ENCODE results near the gene RSPH3. TPM values are rescaled to one million over a fixed set of nuclear protein-coding genes. Genes with fewer than 3 reads are reported as not detected.
"Not testable (repeated sequence)": the region's sequence is repeated elsewhere in the genome, so short reads cannot be mapped to it uniquely, and the experiment has no call there.

RSPH3 gene
- total and polyA plus RNA-seq, 2 donors = 1.9 to 3.6 TPM

DNA sequence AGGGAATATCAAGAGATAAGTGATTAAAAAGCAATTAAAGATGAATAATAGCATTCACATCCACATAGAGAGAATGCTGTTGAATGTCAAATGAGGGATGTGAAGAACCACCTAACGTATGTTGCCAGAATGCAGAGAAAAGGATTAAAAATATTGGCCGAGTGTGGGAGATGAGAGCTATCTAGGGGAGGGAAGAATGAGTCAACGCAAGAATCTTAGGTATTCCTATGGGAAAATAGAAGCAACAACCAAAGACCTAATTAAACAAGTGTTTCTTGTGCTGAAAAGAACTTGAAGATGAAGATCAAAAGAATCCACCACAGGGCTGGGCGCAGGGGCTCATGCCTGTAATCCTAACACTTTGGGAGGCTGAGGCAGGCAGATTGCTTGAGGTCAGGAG lies 12.2 kb upstream of the RSPH3 start:
- Histone ChIP-seq H3K4me3 (ENCODE audit: low read length in 2 of 2) (no peak overlapping the region), H3K4me1 (ENCODE audit: control insufficient read depth in 2 of 2, insufficient read depth in 2 of 2, low read length in 2 of 2) (peaks cover 0 to 5% of the 10 kb centered on the region in 2 donors), H3K36me3 (ENCODE audit: control insufficient read depth in 2 of 2, insufficient read depth in 2 of 2, low read length in 1 of 2) (no peaks in the 10 kb centered on the region), H3K27me3 (ENCODE audit: control insufficient read depth in 2 of 2, insufficient read depth in 1 of 2, low read length in 1 of 2) (no peaks in the 10 kb centered on the region), H3K9me3 (ENCODE audit: control insufficient read depth in 2 of 2, insufficient read depth in 1 of 2, low read length in 1 of 2) (peaks cover 0 to 7% of the 10 kb centered on the region in 2 donors), H3K27ac (ENCODE audit: low read depth in 1 of 2, low read length in 1 of 2) (no peak overlapping the region)
- WGBS = over 99% methylated on average over 4 of the region's 4 CpGs
- no peak for DNase-seq (ENCODE audit: low read depth in 6 of 9, low spot score in 9 of 9)

DNA sequence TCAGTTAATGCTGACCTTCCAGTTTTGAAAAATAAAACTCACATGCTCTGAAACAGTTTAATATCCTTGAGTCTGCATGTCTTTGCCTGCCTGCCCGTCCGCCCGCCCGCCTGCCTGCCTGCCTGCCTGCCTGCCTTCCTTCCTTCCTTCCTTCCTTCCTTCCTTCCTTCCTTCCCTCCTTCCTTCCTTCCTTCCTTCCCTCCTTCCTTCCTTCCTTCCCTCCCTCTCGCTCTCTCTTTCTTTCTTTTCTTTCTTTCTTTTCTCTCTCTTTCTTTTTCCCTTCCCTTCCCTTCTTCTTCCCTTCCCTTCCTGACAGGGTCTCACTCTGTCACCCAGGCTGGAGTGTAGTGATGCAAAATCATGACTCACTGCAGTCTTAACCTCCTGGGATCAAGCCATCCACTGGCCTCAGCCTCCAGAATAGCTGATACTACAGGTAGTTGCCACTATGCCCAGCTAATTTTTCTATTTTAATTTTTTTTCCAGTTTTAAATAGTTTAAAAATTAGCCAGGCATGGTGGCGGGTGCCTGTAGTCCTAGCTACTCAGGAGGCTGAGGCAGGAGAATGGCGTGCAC lies 10.1 kb upstream of the RSPH3 start:
- H3K9me3 ChIP-seq (ENCODE audit: control insufficient read depth in 2 of 2, insufficient read depth in 1 of 2, low read length in 1 of 2); DNase-seq (ENCODE audit: low read depth in 6 of 9, low spot score in 9 of 9); H3K36me3 ChIP-seq (ENCODE audit: control insufficient read depth in 2 of 2, insufficient read depth in 2 of 2, low read length in 1 of 2); H3K27me3 ChIP-seq (ENCODE audit: control insufficient read depth in 2 of 2, insufficient read depth in 1 of 2, low read length in 1 of 2); H3K4me1 ChIP-seq (ENCODE audit: control insufficient read depth in 2 of 2, insufficient read depth in 2 of 2, low read length in 2 of 2); H3K27ac ChIP-seq (ENCODE audit: low read depth in 1 of 2, low read length in 1 of 2); H3K4me3 ChIP-seq (ENCODE audit: low read length in 2 of 2): not testable (repeated sequence)
- WGBS = 82% methylated on average over 7 of the region's 7 CpGs

DNA sequence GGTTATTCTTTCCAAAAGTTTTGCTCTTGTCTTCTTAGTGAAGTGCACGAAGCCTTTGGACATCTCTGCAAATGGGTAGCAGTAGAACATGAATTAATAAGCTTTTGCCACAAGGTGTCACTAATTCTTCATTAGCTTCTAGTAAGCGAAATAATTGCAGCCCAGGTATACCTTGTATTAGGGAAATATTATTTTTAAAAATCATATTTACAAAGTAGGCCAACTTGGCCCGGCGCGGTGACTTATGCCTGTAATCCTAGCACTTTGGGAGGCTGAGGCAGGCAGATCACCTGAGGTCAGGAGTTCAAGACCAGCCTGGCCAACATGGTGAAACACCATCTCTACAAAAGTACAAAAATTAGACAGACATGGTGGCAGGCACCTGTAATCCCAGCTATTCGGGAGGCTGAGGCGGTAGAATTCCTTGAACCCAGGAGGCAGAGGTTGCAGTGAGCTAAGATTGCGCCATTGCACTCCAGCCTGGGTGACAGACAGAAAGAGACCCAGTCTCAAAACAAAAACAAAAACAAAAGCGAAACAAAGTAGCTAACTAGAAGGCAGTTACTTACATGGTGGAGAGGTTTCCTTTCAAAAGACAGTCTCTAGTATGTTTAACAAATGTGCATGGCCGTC lies 8.8 kb upstream of the RSPH3 start:
- Histone ChIP-seq H3K9me3 (ENCODE audit: control insufficient read depth in 2 of 2, insufficient read depth in 1 of 2, low read length in 1 of 2) (no peaks in the 10 kb centered on the region), H3K27ac (ENCODE audit: low read depth in 1 of 2, low read length in 1 of 2) (no peak overlapping the region), H3K4me1 (ENCODE audit: control insufficient read depth in 2 of 2, insufficient read depth in 2 of 2, low read length in 2 of 2) (peaks cover 0 to 5% of the 10 kb centered on the region in 2 donors), H3K4me3 (ENCODE audit: low read length in 2 of 2) (no peak overlapping the region), H3K36me3 (ENCODE audit: control insufficient read depth in 2 of 2, insufficient read depth in 2 of 2, low read length in 1 of 2) (no peaks in the 10 kb centered on the region), H3K27me3 (ENCODE audit: control insufficient read depth in 2 of 2, insufficient read depth in 1 of 2, low read length in 1 of 2) (no peaks in the 10 kb centered on the region)
- WGBS = 81% methylated on average over 10 of the region's 10 CpGs
- peak in 7 of 9 donors; percentile 17 to 68 (median 35) for DNase-seq (ENCODE audit: low read depth in 6 of 9, low spot score in 9 of 9)

GRCh38 chr6:159007510-159007909 lies 7.5 kb upstream of the RSPH3 start:
- H3K4me1 ChIP-seq (ENCODE audit: control insufficient read depth in 2 of 2, insufficient read depth in 2 of 2, low read length in 2 of 2) = peaks cover 0 to 5% of the 10 kb centered on the region in 2 donors
- DNase-seq (ENCODE audit: low read depth in 6 of 9, low spot score in 9 of 9) = no peak
- no peaks in the 10 kb centered on the region for H3K9me3 ChIP-seq (ENCODE audit: control insufficient read depth in 2 of 2, insufficient read depth in 1 of 2, low read length in 1 of 2)
- no peak overlapping the region for H3K27ac ChIP-seq (ENCODE audit: low read depth in 1 of 2, low read length in 1 of 2)
- H3K36me3 ChIP-seq (ENCODE audit: control insufficient read depth in 2 of 2, insufficient read depth in 2 of 2, low read length in 1 of 2) = no peaks in the 10 kb centered on the region
- no peaks in the 10 kb centered on the region for H3K27me3 ChIP-seq (ENCODE audit: control insufficient read depth in 2 of 2, insufficient read depth in 1 of 2, low read length in 1 of 2)
- H3K4me3 ChIP-seq (ENCODE audit: low read length in 2 of 2) = no peak overlapping the region
- WGBS = 97% methylated on average over 5 of the region's 5 CpGs

DNA sequence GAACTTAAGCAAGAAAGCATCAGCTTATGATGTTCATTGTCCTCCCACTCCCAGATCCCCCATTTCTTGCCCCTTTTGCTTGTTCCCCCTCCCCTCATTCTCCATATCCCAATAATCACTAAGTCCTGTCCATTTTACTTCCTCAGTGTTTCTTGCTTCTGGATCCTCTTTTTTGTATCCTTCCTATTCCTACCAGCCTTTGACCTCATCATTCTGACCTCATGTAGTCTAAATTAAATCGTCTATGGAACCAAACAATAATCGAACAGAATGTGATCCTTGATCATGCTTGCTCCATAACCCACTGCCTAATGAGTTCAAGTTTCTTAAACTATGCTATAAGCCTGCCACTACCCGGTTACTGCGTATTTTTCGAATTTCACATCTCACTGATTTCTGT lies 5.4 kb upstream of the RSPH3 start:
- Histone ChIP-seq H3K9me3 (ENCODE audit: control insufficient read depth in 2 of 2, insufficient read depth in 1 of 2, low read length in 1 of 2) (no peaks in the 10 kb centered on the region), H3K4me1 (ENCODE audit: control insufficient read depth in 2 of 2, insufficient read depth in 2 of 2, low read length in 2 of 2) (peaks cover 0 to 10% of the 10 kb centered on the region in 2 donors), H3K4me3 (ENCODE audit: low read length in 2 of 2) (no peak overlapping the region), H3K27ac (ENCODE audit: low read depth in 1 of 2, low read length in 1 of 2) (no peak overlapping the region), H3K27me3 (ENCODE audit: control insufficient read depth in 2 of 2, insufficient read depth in 1 of 2, low read length in 1 of 2) (no peaks in the 10 kb centered on the region), H3K36me3 (ENCODE audit: control insufficient read depth in 2 of 2, insufficient read depth in 2 of 2, low read length in 1 of 2) (no peaks in the 10 kb centered on the region)
- WGBS = 95% methylated on average over 5 of the region's 5 CpGs
- DNase-seq (ENCODE audit: low read depth in 6 of 9, low spot score in 9 of 9) = no peak

DNA sequence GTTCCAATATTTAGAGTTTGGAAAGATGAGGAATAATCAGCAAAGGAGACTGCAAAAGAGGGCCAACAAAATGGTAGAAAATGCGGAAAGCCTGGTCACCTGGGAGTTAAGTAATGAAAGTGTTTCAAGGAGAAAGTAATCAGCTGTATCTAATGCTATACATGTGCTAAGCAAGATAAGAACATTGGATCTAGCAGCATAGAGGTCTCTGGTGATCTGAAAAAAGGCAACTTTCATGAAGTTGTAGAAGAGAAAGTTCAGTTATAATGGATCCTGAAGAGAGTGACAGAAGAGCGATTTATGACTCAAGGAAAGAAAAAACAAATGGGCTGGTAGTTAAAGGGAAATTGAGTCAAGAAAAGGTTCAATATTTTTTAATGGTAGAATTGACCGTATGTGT lies 4.6 kb upstream of the RSPH3 start:
- Histone ChIP-seq H3K27ac (ENCODE audit: low read depth in 1 of 2, low read length in 1 of 2) (no peak overlapping the region), H3K27me3 (ENCODE audit: control insufficient read depth in 2 of 2, insufficient read depth in 1 of 2, low read length in 1 of 2) (no peaks in the 10 kb centered on the region), H3K36me3 (ENCODE audit: control insufficient read depth in 2 of 2, insufficient read depth in 2 of 2, low read length in 1 of 2) (no peaks in the 10 kb centered on the region), H3K9me3 (ENCODE audit: control insufficient read depth in 2 of 2, insufficient read depth in 1 of 2, low read length in 1 of 2) (no peaks in the 10 kb centered on the region), H3K4me1 (ENCODE audit: control insufficient read depth in 2 of 2, insufficient read depth in 2 of 2, low read length in 2 of 2) (peaks cover 0 to 13% of the 10 kb centered on the region in 2 donors), H3K4me3 (ENCODE audit: low read length in 2 of 2) (no peak overlapping the region)
- no peak for DNase-seq (ENCODE audit: low read depth in 6 of 9, low spot score in 9 of 9)
- WGBS = 77% methylated on average over 3 of the region's 3 CpGs

- Histone ChIP-seq H3K4me3 (ENCODE audit: low read length in 2 of 2) (no peak overlapping the region), H3K9me3 (ENCODE audit: control insufficient read depth in 2 of 2, insufficient read depth in 1 of 2, low read length in 1 of 2) (no peaks in the 10 kb centered on the region), H3K36me3 (ENCODE audit: control insufficient read depth in 2 of 2, insufficient read depth in 2 of 2, low read length in 1 of 2) (no peaks in the 10 kb centered on the region), H3K27ac (ENCODE audit: low read depth in 1 of 2, low read length in 1 of 2) (no peak overlapping the region), H3K4me1 (ENCODE audit: control insufficient read depth in 2 of 2, insufficient read depth in 2 of 2, low read length in 2 of 2) (peaks cover 2 to 14% of the 10 kb centered on the region in 2 donors), H3K27me3 (ENCODE audit: control insufficient read depth in 2 of 2, insufficient read depth in 1 of 2, low read length in 1 of 2) (no peaks in the 10 kb centered on the region)
- WGBS = 97% methylated on average over 12 of the region's 12 CpGs
- no peak for DNase-seq (ENCODE audit: low read depth in 6 of 9, low spot score in 9 of 9)
These were observed 2.6 kb upstream of the RSPH3 start for GRCh38 chr6:159002432-159003155.

DNA sequence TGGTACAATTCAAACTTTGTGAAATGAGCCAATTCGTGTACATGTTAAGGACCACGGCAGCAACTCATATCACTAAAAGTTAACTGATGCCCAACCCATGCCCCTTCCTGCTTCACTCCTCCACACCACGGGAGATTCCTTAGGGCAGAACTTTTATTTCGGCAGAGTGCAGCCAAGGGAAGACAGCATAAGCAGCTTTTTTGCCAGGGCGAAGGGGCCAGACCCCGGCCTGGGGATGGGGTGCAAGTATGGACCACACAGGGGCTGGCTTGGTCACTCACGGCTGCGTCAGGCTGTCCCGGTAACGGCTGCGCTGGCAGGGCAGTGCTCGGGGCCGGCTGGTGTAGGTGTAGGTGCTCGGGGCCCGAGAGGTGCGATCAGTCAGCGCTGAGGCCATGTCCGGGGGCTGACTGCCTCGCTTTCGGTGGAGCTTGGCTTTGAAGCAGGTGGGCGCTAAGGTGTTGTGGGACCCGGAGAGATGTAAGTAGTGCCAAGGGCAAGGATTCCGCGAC lies 792 bp downstream of the RSPH3 start:
- 2% methylated on average over 24 of the region's 24 CpGs for WGBS
- peak overlapping the region; percentile 5 to 25 for H3K27ac ChIP-seq (ENCODE audit: low read depth in 1 of 2, low read length in 1 of 2)
- DNase-seq (ENCODE audit: low read depth in 6 of 9, low spot score in 9 of 9) = no peak

DNA sequence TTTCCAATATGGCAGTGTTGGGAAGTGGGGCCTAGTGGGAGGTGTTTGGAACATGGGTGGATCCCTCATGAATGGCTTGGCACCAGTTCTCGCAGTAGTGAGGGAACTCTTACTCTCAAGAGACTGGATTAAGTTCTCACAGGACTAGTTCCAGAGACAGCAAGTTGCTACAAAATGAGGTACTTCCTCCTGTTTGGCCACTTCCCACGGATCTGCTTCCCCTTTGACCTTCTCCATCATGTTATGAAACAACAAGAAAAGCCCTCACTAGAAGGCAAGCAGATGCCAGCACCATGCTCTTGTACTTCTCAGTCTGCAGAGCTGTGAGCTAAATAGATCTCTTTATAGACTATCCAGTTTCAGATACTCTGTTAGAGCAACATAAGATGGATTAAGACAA lies 3.1 kb downstream of the RSPH3 start:
- H3K4me1 ChIP-seq (ENCODE audit: control insufficient read depth in 2 of 2, insufficient read depth in 2 of 2, low read length in 2 of 2) = peaks cover 2 to 14% of the 10 kb centered on the region in 2 donors
- H3K9me3 ChIP-seq (ENCODE audit: control insufficient read depth in 2 of 2, insufficient read depth in 1 of 2, low read length in 1 of 2) = no peaks in the 10 kb centered on the region
- no peak overlapping the region for H3K4me3 ChIP-seq (ENCODE audit: low read length in 2 of 2)
- no peaks in the 10 kb centered on the region for H3K27me3 ChIP-seq (ENCODE audit: control insufficient read depth in 2 of 2, insufficient read depth in 1 of 2, low read length in 1 of 2)
- 90% methylated on average over 2 of the region's 2 CpGs for WGBS
- no peak overlapping the region for H3K27ac ChIP-seq (ENCODE audit: low read depth in 1 of 2, low read length in 1 of 2)
- no peaks in the 10 kb centered on the region for H3K36me3 ChIP-seq (ENCODE audit: control insufficient read depth in 2 of 2, insufficient read depth in 2 of 2, low read length in 1 of 2)
- DNase-seq (ENCODE audit: low read depth in 6 of 9, low spot score in 9 of 9) = no peak

More for the DNA sequence above, 792 bp downstream of the RSPH3 start:
- Histone ChIP-seq H3K4me1 (ENCODE audit: control insufficient read depth in 2 of 2, insufficient read depth in 2 of 2, low read length in 2 of 2) (peaks cover 2 to 14% of the 10 kb centered on the region in 2 donors), H3K9me3 (ENCODE audit: control insufficient read depth in 2 of 2, insufficient read depth in 1 of 2, low read length in 1 of 2) (no peaks in the 10 kb centered on the region), H3K27me3 (ENCODE audit: control insufficient read depth in 2 of 2, insufficient read depth in 1 of 2, low read length in 1 of 2) (no peaks in the 10 kb centered on the region), H3K4me3 (ENCODE audit: low read length in 2 of 2) (peak overlapping the region; percentile 80 to 89), H3K36me3 (ENCODE audit: control insufficient read depth in 2 of 2, insufficient read depth in 2 of 2, low read length in 1 of 2) (no peaks in the 10 kb centered on the region)
